ENCODE data around the gene STK32C.
"Not testable (repeated sequence)": the region's sequence is repeated elsewhere in the genome, so short reads cannot be mapped to it uniquely, and the experiment has no call there.

STK32C gene

DNA sequence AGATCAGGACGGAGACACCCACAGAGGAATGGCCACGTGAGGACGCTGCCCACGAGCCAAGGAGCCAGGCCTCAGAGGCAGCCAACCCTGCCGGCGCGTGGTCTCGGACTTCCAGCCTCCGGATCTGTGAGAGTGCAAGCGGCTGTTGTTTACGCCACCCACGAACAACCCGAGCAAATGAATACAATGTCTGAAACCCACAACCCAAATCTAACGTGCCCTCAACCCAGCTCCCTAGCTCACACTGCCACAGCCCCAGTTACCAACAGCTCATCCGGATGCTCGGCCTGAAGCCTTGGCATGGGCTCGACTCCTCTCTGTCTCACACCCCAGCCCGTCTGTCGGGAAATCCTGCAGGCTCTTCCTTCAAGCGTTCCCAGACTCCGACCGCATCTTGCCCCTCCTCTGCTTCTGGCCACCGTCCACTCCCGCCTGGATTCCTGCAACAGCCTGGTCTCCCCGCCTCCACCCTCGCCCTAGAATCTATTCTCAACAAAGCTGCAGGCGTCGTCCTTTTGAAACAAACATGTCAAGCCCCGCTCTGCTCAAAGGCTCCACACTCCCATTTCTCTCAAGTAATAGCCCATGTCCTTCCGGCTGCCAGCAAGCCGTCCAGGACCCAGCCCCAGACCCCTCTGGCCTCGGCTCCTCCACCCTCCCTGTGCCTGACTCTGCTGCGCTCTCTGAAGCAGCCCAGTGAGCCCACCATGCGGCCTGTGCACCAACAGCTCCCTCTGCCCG lies 35.3 kb downstream of the STK32C start:
- Histone ChIP-seq H3K27me3 (replicated peaks; ENCODE audit: control insufficient read depth, insufficient read depth, low read length) (no peaks in the 10 kb centered on the region; the same call in 1 of the 2 replicates), H3K4me3 (replicated peaks; ENCODE audit: low read depth, low read length) (no peak overlapping the region), H3K36me3 (ENCODE audit: control insufficient read depth, insufficient read depth, low read length) (no peaks in the 10 kb centered on the region)
- TF ChIP-seq CTCF (IDR thresholded peaks at IDR 0.05; ENCODE audit: insufficient read depth, low read length, poor library complexity, severe bottlenecking): no peak
- DNase-seq (ENCODE audit: extremely low read depth, insufficient read length): no peak

DNA sequence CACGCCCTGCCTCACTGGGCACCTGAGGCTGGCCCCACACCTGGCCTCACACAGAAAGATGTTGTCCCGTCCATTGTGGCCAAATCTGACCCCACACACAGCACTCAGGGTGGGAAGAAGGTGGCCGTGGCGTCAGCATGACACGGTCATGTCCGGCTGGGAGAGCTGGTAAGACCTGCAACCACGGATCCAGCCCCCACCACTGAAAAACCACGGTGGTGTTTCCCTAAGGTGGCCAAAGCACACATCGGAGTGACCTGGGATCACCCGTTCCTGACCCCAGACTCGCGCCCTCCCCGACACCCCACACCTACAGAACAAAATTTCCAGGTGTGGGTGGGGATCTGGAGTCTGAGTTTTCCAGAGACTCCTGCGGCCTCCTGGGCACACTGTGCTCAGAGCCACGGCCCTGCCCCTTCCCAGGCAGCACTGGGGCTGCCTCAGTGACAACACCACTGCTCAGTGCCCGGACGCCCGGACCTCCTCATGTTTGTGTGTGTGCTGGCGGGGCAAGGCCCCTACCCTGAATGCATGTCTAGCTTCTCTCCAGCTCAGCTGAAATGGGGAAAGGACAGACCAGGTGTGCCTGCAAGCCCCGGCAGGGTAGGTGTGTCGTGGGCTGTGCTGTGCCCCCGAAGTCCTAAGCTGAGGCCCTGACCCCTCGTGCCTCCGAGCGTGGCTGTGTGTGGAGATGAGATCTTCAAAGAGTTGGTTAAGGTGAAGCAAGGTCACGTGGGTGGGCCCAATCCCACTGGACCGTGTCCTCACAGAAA lies 36.1 kb downstream of the STK32C start:
- TF ChIP-seq CTCF (IDR thresholded peaks at IDR 0.05; ENCODE audit: insufficient read depth, low read length, poor library complexity, severe bottlenecking): no peak

DNA sequence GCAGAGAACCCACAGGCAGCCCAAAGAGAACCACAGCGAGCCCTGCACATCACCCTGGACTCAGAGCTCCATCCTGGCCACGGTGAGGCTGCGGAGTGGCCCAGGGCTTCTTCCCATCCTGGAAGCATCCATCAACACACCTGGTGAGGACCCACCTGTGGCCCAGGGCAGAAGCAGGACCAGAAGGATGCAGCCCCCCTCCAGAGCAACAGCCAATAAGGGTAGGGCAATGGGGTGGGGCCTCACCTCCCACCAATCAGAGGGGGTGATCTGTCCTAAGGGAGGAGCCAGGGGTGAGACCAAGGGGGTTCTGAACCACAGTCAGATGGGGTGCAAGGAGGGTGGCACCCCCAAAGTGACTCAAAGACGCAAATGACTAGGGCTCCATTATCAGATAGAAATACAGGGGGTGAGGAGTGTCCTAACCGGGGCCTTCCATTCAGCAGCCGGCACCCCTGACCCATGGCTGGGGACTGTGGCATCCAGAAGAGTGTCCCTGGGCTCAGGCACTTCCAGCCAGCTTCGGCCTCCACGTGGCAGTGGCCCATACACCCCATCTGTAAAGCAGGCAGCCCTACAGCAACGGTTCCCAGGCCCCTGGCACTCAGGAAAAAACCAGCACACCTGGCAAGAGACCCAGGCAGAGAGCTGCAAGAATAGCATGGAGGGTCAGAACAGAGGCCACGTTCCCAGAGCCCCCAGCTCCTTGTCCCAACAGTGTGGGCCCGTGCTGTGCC lies 36.9 kb downstream of the STK32C start:
- Histone ChIP-seq H3K27me3 (replicated peaks; ENCODE audit: control insufficient read depth, insufficient read depth, low read length) (no peaks in the 10 kb centered on the region; the same call in 1 of the 2 replicates), H3K4me3 (replicated peaks; ENCODE audit: low read depth, low read length) (no peak overlapping the region)

More for the DNA sequence above, 36.1 kb downstream of the STK32C start:
- no peaks in the 10 kb centered on the region; the same call in 1 of the 2 replicates for H3K27me3 ChIP-seq (replicated peaks; ENCODE audit: control insufficient read depth, insufficient read depth, low read length)
- no peak overlapping the region for H3K4me3 ChIP-seq (replicated peaks; ENCODE audit: low read depth, low read length)
- no peak for DNase-seq (ENCODE audit: extremely low read depth, insufficient read length)
- no peaks in the 10 kb centered on the region for H3K36me3 ChIP-seq (ENCODE audit: control insufficient read depth, insufficient read depth, low read length)

GRCh38 chr10:132270256-132270655 lies 37.5 kb downstream of the STK32C start:
- DNase-seq (ENCODE audit: extremely low read depth, insufficient read length): no peak
- Histone ChIP-seq H3K27me3 (replicated peaks; ENCODE audit: control insufficient read depth, insufficient read depth, low read length) (no peaks in the 10 kb centered on the region; the same call in 1 of the 2 replicates), H3K4me3 (replicated peaks; ENCODE audit: low read depth, low read length) (no peak overlapping the region), H3K36me3 (ENCODE audit: control insufficient read depth, insufficient read depth, low read length) (no peaks in the 10 kb centered on the region)
- TF ChIP-seq CTCF (IDR thresholded peaks at IDR 0.05; ENCODE audit: insufficient read depth, low read length, poor library complexity, severe bottlenecking): no peak

More for the DNA sequence above, 36.9 kb downstream of the STK32C start:
- TF ChIP-seq CTCF (IDR thresholded peaks at IDR 0.05; ENCODE audit: insufficient read depth, low read length, poor library complexity, severe bottlenecking): no peak
- H3K36me3 ChIP-seq (ENCODE audit: control insufficient read depth, insufficient read depth, low read length): no peaks in the 10 kb centered on the region
- DNase-seq (ENCODE audit: extremely low read depth, insufficient read length): no peak

GRCh38 chr10:132269266-132270230 lies 38.2 kb downstream of the STK32C start:
- H3K36me3 ChIP-seq (ENCODE audit: control insufficient read depth, insufficient read depth, low read length): no peaks in the 10 kb centered on the region
- TF ChIP-seq CTCF (IDR thresholded peaks at IDR 0.05; ENCODE audit: insufficient read depth, low read length, poor library complexity, severe bottlenecking): no peak
- no peak for DNase-seq (ENCODE audit: extremely low read depth, insufficient read length)
- no peak overlapping the region for H3K4me3 ChIP-seq (replicated peaks; ENCODE audit: low read depth, low read length)
- no peaks in the 10 kb centered on the region; the same call in 1 of the 2 replicates for H3K27me3 ChIP-seq (replicated peaks; ENCODE audit: control insufficient read depth, insufficient read depth, low read length)

DNA sequence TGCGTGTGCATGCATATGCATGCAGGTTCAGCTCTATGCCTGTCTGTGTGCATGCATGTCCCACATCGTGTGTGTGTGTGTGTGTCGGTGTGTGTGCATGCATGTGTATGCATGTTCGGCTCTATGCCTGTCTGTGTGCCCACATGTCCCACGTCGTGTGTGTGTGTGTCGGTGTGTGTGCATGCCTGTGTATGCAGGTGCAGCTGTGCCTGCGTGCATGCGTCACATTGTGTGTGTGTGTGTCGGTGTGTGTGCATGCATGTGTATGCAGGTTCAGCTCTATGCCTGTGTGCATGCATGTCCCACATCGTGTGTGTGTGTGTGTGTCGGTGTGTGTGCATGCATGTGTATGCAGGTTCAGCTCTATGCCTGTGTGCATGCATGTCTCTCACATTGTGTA lies 39.8 kb downstream of the STK32C start:
- not testable (repeated sequence) for H3K27me3 ChIP-seq (replicated peaks; ENCODE audit: control insufficient read depth, insufficient read depth, low read length); H3K36me3 ChIP-seq (ENCODE audit: control insufficient read depth, insufficient read depth, low read length); DNase-seq (ENCODE audit: extremely low read depth, insufficient read length); H3K4me3 ChIP-seq (replicated peaks; ENCODE audit: low read depth, low read length)
